HCT116 (cell line): ENCODE measurements around the gene ENKD1. TPM values are rescaled to one million over a fixed set of nuclear protein-coding genes. Genes with fewer than 3 reads are reported as not detected.
A peak's percentile ranks its signal among the peaks of the same experiment; 100 is the strongest.

Source experiments
- ATAC-seq: fragments of 200-7000 bp; cut with Tn5 transposase; 2 replicates; pipeline ENCODE4 v1.9.1; 2020; ENCODE audit warnings: mild to moderate bottlenecking, moderate library complexity
- BruUV-seq: library from RNA; stranded (reverse); fragments of 400-500 nt; replicated peaks from 2 replicates; lab custom pipeline; 2021; lab: Mats Ljungman, UMichigan
- CTCF ChIA-PET: fragments of 300-600 bp; sonication (Branson Sonifier 250); formaldehyde crosslinking; loops from one replicate; lab custom pipeline; 2021; ENCODE audit warnings: antibody characterized with exemption; lab: Charles Lee
- POLR2A ChIA-PET: fragments of 300-600, 350-600 bp; sonication (Branson Sonifier 250); formaldehyde crosslinking; loops from one replicate; lab custom pipeline; 2021; ENCODE audit warnings: antibody characterized with exemption; lab: Charles Lee
- RAD21 ChIA-PET, 2 experiments: fragments of 300-600 bp; sonication (Branson Sonifier 250); formaldehyde crosslinking; loops; one replicate each; lab custom pipeline; 2023; ENCODE audit warnings: low total read pairs in 2 of 2; ENCODE audit not compliant: uncharacterized antibody in 2 of 2, unreplicated experiment in 2 of 2, low non-redundant PET in 1 of 2; lab: Charles Lee
- DNase-seq: peaks from one replicate; pipeline ENCODE4 v3.0.0-alpha.2; 2010; ENCODE audit warnings: low read depth, low spot score
- H2AFZ ChIP-seq: fragments of 200-600 bp; shearing (Covaris generic), sonication (generic); 2 replicates; pipeline ENCODE4 v1.6.1; 2017; ENCODE audit warnings: low read depth, mixed run types, mixed read lengths, antibody characterized with exemption, low read length; ENCODE audit not compliant: poor library complexity, severe bottlenecking
- H3K27ac ChIP-seq: 2 replicates; pipeline ENCODE4 v1.5.1; 2012; ENCODE audit warnings: low read depth, low read length
- H3K27me3 ChIP-seq: fragments of 200-600 bp; sonication (generic); 2 replicates; pipeline ENCODE4 v1.6.1; 2016; ENCODE audit warnings: mixed run types, low read length, mixed read lengths; ENCODE audit not compliant: insufficient read depth
- H3K36me3 ChIP-seq, 2 experiments: fragments of 200-500 bp in 1 of 2; fragments of 200-600 bp in 1 of 2; sonication (Bioruptor generic) in 1 of 2; sonication (generic) in 1 of 2; 2 replicates each; pipeline versions ENCODE4 v1.5.1 to v1.6.1; 2014 to 2016; ENCODE audit warnings: low read length in 2 of 2, inconsistent platforms in 1 of 2, mixed read lengths in 1 of 2, mixed run types in 1 of 2; ENCODE audit not compliant: insufficient read depth in 2 of 2, control insufficient read depth in 1 of 2
- H3K4me1 ChIP-seq, 2 experiments: fragments of 200-600 bp in 1 of 2; sonication (generic) in 1 of 2; 2 replicates each; pipeline versions ENCODE4 v1.5.1 to v1.6.1; 2012 to 2017; ENCODE audit warnings: low read length in 2 of 2, inconsistent platforms in 1 of 2, mild to moderate bottlenecking in 1 of 2, mixed read lengths in 1 of 2, mixed run types in 1 of 2, moderate library complexity in 1 of 2; ENCODE audit not compliant: insufficient read depth in 2 of 2, control insufficient read depth in 1 of 2
- H3K4me2 ChIP-seq: fragments of 200-600 bp; sonication (generic); 2 replicates; pipeline ENCODE4 v1.6.1; 2017; ENCODE audit warnings: mixed run types, low read length, mixed read lengths
- H3K4me3 ChIP-seq, 2 experiments: fragments of 200-600 bp in 1 of 2; sonication (generic) in 1 of 2; replicated peaks in 1 of 2; 2 replicates each; pipeline ENCODE4 v1.5.1; 2011 to 2016; ENCODE audit warnings: low read length in 2 of 2, control low read depth in 1 of 2, low read depth in 1 of 2, mild to moderate bottlenecking in 1 of 2, mixed read lengths in 1 of 2, mixed run types in 1 of 2
- H3K79me2 ChIP-seq: fragments of 200-600 bp; sonication (generic); 2 replicates; pipeline ENCODE4 v1.6.1; 2017; ENCODE audit warnings: mild to moderate bottlenecking, mixed run types, low read length, moderate library complexity, mixed read lengths; ENCODE audit not compliant: insufficient read depth
- H3K9ac ChIP-seq: fragments of 200-600 bp; sonication (generic); 2 replicates; pipeline ENCODE4 v1.6.1; 2016; ENCODE audit warnings: low read length, mixed read lengths
- H3K9me2 ChIP-seq: fragments of 200-600 bp; sonication (generic), shearing (Covaris generic); 2 replicates; pipeline ENCODE4 v1.6.1; 2017; ENCODE audit warnings: mixed run types, mild to moderate bottlenecking, moderate library complexity; ENCODE audit not compliant: insufficient read depth
- H3K9me3 ChIP-seq, 2 experiments: fragments of 200-500 bp in 1 of 2; fragments of 200-600 bp in 1 of 2; sonication (Bioruptor generic) in 1 of 2; sonication (generic) in 1 of 2; 2 replicates each; pipeline ENCODE4 v1.6.1; 2014 to 2017; ENCODE audit warnings: low read length in 2 of 2, mixed read lengths in 2 of 2, inconsistent platforms in 1 of 2, low read depth in 1 of 2, mild to moderate bottlenecking in 1 of 2, mixed run types in 1 of 2, moderate library complexity in 1 of 2; ENCODE audit not compliant: control insufficient read depth in 1 of 2, insufficient read depth in 1 of 2
- H4K20me1 ChIP-seq: fragments of 200-600 bp; sonication (generic), shearing (Covaris generic); 2 replicates; pipeline ENCODE4 v1.6.1; 2017; ENCODE audit warnings: mixed run types, mild to moderate bottlenecking, moderate library complexity; ENCODE audit not compliant: insufficient read depth
- ATF3 ChIP-seq: IDR thresholded peaks from 2 replicates; pipeline ENCODE4 v1.6.1; 2012
- CBX3 ChIP-seq: IDR thresholded peaks from 2 replicates; pipeline ENCODE4 v1.6.1; 2012; ENCODE audit warnings: low read depth
- CEBPB ChIP-seq: IDR thresholded peaks from 2 replicates; pipeline ENCODE4 v1.6.1; 2012; ENCODE audit warnings: low read depth
- CTCF ChIP-seq, 3 experiments: fragments of 200-600 bp in 1 of 3; sonication (generic) in 1 of 3; IDR thresholded peaks in 2 of 3; conservative IDR thresholded peaks in 1 of 3; 2 replicates each; pipeline ENCODE4 v1.5.1; 2012 to 2017; ENCODE audit warnings: low read depth in 2 of 3, low read length in 2 of 3, antibody characterized with exemption in 1 of 3, borderline replicate concordance in 1 of 3, control low read depth in 1 of 3, mild to moderate bottlenecking in 1 of 3, mixed read lengths in 1 of 3, mixed run types in 1 of 3, moderate library complexity in 1 of 3; ENCODE audit not compliant: insufficient read depth in 1 of 3
- EGR1 ChIP-seq: IDR thresholded peaks from 2 replicates; pipeline ENCODE4 v1.6.1; 2012; ENCODE audit warnings: low read depth
- EZH2 ChIP-seq: fragments of 200-600 bp; sonication (generic); IDR thresholded peaks from 2 replicates; pipeline ENCODE4 v1.6.1; 2017; ENCODE audit warnings: antibody characterized with exemption, mixed run types
- EZH2phosphoT487 ChIP-seq: fragments of 200-600 bp; IDR thresholded peaks from 2 replicates; pipeline ENCODE4 v1.6.1; 2018; ENCODE audit warnings: antibody characterized with exemption, borderline replicate concordance
- FOSL1 ChIP-seq: IDR thresholded peaks from 2 replicates; pipeline ENCODE4 v1.6.1; 2012; ENCODE audit warnings: low read depth
- JUND ChIP-seq: IDR thresholded peaks from 2 replicates; pipeline ENCODE4 v1.6.1; 2012
- MAX ChIP-seq: IDR thresholded peaks from 2 replicates; pipeline ENCODE4 v1.6.1; 2012
- POLR2A ChIP-seq: IDR thresholded peaks from 2 replicates; pipeline ENCODE4 v1.7.0; 2011; ENCODE audit warnings: borderline replicate concordance; ENCODE audit not compliant: insufficient read depth, insufficient read length; ENCODE audit errors: extremely low read depth
- RAD21 ChIP-seq: IDR thresholded peaks from 2 replicates; pipeline ENCODE4 v1.6.1; 2012; ENCODE audit warnings: low read depth, mild to moderate bottlenecking
- REST ChIP-seq: IDR thresholded peaks from 2 replicates; pipeline ENCODE4 v1.6.1; 2012; ENCODE audit warnings: low read depth
- SIN3A ChIP-seq: IDR thresholded peaks from 2 replicates; pipeline ENCODE4 v1.6.1; 2012; ENCODE audit warnings: low read depth
- SRF ChIP-seq: IDR thresholded peaks from 2 replicates; pipeline ENCODE4 v1.6.1; 2012; ENCODE audit warnings: low read depth
- TCF7L2 ChIP-seq: IDR thresholded peaks from 2 replicates; pipeline ENCODE4 v1.7.0; 2011; ENCODE audit warnings: borderline replicate concordance, inconsistent platforms; ENCODE audit not compliant: insufficient read depth, insufficient read length; ENCODE audit errors: extremely low read depth
- ZBTB33 ChIP-seq: IDR thresholded peaks from 2 replicates; pipeline ENCODE4 v1.6.1; 2011; ENCODE audit warnings: mild to moderate bottlenecking, low read length, moderate library complexity; ENCODE audit not compliant: insufficient replicate concordance; ENCODE audit errors: extremely low read depth
- ZFX ChIP-seq: fragments of 450-650 bp; IDR thresholded peaks from 2 replicates; pipeline ENCODE4 v1.6.1; 2017
- ZNF274 ChIP-seq: fragments of 200-500 bp; sonication (Bioruptor generic); IDR thresholded peaks from 2 replicates; pipeline ENCODE4 v1.6.1; 2014; ENCODE audit warnings: mild to moderate bottlenecking, low read depth, low read length, inconsistent platforms
- intact Hi-C: fragments of 100-400 bp; cut with micrococcal nuclease; formaldehyde crosslinking; loops from 2 replicates; pipeline ENCODE4 v1.10.0; 2022
- total RNA-seq: library from RNA; stranded (reverse); gene quantifications from one replicate; pipeline ENCODE4 v1.2.1, GENCODE V29; 2021; ENCODE audit not compliant: unreplicated experiment

The ENKD1 gene
- total RNA-seq, 1 experiment from 2014 or later = 16.8 TPM

- DNase-seq (no peak), ATAC-seq (no peak)
- peaks cover 4 to 11% of the 10 kb centered on the region in 2 experiments; a peak in 3 of 4 replicates for H3K36me3 ChIP-seq
- no peaks in the 10 kb centered on the region for H3K9me3 ChIP-seq
- ChIA-PET RAD21 (no interaction called here), CTCF (interaction anchor here (0.9 kb wide), 1 partner anchor 11 kb away, joined by 3 read pairs; no protein-coding TSS in a partner anchor), POLR2A (no interaction called here)
- H3K4me3 ChIP-seq = no peak overlapping the region
- H2AFZ ChIP-seq = no peak overlapping the region
- H3K9ac ChIP-seq = no peak overlapping the region
- no peak overlapping the region for H3K4me2 ChIP-seq
- intact Hi-C loops = no loop called here
- TSS peak; percentile 16 for BruUV-seq
- no peaks in the 10 kb centered on the region for H3K9me2 ChIP-seq
- H3K27me3 ChIP-seq = no peaks in the 10 kb centered on the region
- H3K79me2 ChIP-seq = no peaks in the 10 kb centered on the region
- no peaks in the 10 kb centered on the region for H4K20me1 ChIP-seq
- H3K4me1 ChIP-seq = no peaks in the 10 kb centered on the region
- TF ChIP-seq EGR1 (no peak), EZH2 (no peak), CTCF (IDR thresholded peaks at IDR 0.05 in 2 of 3, conservative IDR thresholded peaks at IDR 0.05 in 1 of 3; ENCODE audit: borderline replicate concordance in 1 of 3, insufficient read depth in 1 of 3, low read depth in 2 of 3, low read length in 2 of 3) (no peak), FOSL1 (no peak), ZNF274 (no peak), JUND (no peak), RAD21 (no peak), REST (no peak), SIN3A (no peak), CEBPB (no peak), SRF (no peak), ATF3 (no peak), POLR2A (no peak), EZH2phosphoT487 (no peak), MAX (no peak), CBX3 (no peak), ZBTB33 (no peak), TCF7L2 (no peak), ZFX (no peak)
- no peak overlapping the region for H3K27ac ChIP-seq
Measured at GRCh38 chr16:67683767-67684166, 17.2 kb upstream of the ENKD1 start.
